ENCODE measurements around the gene BRD3.

DNA sequence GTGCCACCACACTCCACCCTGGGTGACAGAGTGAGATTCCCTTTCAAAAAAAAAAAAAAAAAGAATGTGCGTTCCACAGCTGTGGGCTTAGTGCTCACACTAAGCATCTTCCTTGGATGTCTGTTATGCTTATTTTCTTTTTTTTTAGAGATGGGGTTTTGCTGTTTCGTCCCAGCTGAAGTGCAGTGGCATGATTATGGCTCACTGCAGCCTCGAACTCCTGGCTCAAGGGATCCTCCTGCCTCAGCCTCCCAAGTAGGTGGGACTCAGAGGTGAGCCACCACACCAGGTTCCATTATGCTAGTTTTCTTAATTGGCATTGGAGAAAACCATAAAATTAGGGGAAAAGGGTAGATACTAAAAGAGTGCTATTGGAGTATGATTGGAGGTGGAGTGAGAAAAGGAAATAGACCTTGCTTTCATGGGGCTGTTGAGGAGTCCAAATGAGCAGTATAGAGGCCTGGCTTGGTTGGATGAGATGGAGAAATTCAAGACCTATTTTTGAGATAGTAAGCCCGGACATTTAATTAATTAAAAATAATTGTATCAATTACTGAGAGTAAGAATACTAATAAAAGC, 43.5 kb downstream of the BRD3 start:
- TF ChIP-seq KAT7 (CRISPR knock-in tag; IDR thresholded peaks at IDR 0.05; ENCODE audit: borderline replicate concordance), result no peak
- TF ChIP-seq, protein P1, sequence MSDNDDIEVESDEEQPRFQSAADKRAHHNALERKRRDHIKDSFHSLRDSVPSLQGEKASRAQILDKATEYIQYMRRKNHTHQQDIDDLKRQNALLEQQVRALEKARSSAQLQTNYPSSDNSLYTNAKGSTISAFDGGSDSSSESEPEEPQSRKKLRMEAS (CRISPR knock-in tag; IDR thresholded peaks at IDR 0.05), result no peak
- no peak for TF ChIP-seq NR2C2 (CRISPR knock-in tag; IDR thresholded peaks at IDR 0.05)
- TF ChIP-seq, protein P2, sequence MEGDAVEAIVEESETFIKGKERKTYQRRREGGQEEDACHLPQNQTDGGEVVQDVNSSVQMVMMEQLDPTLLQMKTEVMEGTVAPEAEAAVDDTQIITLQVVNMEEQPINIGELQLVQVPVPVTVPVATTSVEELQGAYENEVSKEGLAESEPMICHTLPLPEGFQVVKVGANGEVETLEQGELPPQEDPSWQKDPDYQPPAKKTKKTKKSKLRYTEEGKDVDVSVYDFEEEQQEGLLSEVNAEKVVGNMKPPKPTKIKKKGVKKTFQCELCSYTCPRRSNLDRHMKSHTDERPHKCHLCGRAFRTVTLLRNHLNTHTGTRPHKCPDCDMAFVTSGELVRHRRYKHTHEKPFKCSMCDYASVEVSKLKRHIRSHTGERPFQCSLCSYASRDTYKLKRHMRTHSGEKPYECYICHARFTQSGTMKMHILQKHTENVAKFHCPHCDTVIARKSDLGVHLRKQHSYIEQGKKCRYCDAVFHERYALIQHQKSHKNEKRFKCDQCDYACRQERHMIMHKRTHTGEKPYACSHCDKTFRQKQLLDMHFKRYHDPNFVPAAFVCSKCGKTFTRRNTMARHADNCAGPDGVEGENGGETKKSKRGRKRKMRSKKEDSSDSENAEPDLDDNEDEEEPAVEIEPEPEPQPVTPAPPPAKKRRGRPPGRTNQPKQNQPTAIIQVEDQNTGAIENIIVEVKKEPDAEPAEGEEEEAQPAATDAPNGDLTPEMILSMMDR (IDR thresholded peaks at IDR 0.05), result no peak
- no peak for TF ChIP-seq ESRRA (CRISPR knock-in tag; IDR thresholded peaks at IDR 0.05; ENCODE audit: borderline replicate concordance)
- TF ChIP-seq SP1 (CRISPR knock-in tag; conservative IDR thresholded peaks at IDR 0.05), result no peak
